GM12878 (cell line): ENCODE results near the gene SSBP1. TPM values are rescaled to one million over a fixed set of nuclear protein-coding genes. Genes with fewer than 3 reads are reported as not detected.

Experiments used
- ATAC-seq: fragments of 200-7000 bp; cut with Tn5 transposase; 3 replicates; pipeline ENCODE4 v1.9.1; 2020; ENCODE audit warnings: mild to moderate bottlenecking, moderate library complexity
- BruUV-seq: library from RNA; stranded (reverse); fragments of 400-500 nt; replicated peaks from 2 replicates; lab custom pipeline; 2021; lab: Mats Ljungman, UMichigan
- CTCF ChIA-PET: fragments of 300-600 bp; sonication (Branson Sonifier 250); formaldehyde crosslinking; extraction: SDS; loops from one replicate; lab custom pipeline; 2021; ENCODE audit warnings: inconsistent platforms; lab: Yijun Ruan, JAX
- POLR2A ChIA-PET: fragments of 350-600 bp; formaldehyde crosslinking; extraction: SDS; loops from one replicate; lab custom pipeline; 2021; ENCODE audit warnings: inconsistent platforms; lab: Charles Lee
- RAD21 ChIA-PET: fragments of 300-600 bp; sonication (Branson Sonifier 250); formaldehyde crosslinking; loops from one replicate; lab custom pipeline; 2023; ENCODE audit warnings: antibody characterized with exemption; ENCODE audit not compliant: unreplicated experiment; lab: Charles Lee
- SMC1A ChIA-PET: fragments of 300-600 bp; sonication (Branson Sonifier 250); formaldehyde crosslinking; loops from one replicate; lab custom pipeline; 2023; ENCODE audit not compliant: unreplicated experiment, uncharacterized antibody; lab: Charles Lee
- DNase-seq: peaks from one replicate; pipeline ENCODE4 v3.0.0-alpha.2; 2011; ENCODE audit warnings: low read depth, low spot score
- FAIRE-seq: peaks from 3 replicates; lab custom pipeline; 2011; peaks lifted over from hg19 to GRCh38; lab: Jason Lieb, UNC
- H2AFZ ChIP-seq: 2 replicates; pipeline ENCODE4 v1.6.0; 2011; ENCODE audit warnings: low read depth, low read length, control low read depth; ENCODE audit not compliant: control insufficient read depth
- H3K27ac ChIP-seq: 2 replicates; pipeline ENCODE4 v1.5.1; 2011; ENCODE audit warnings: control low read depth; ENCODE audit not compliant: control insufficient read depth, insufficient read depth
- H3K27me3 ChIP-seq, 2 experiments: replicated peaks in 1 of 2; 2 replicates each; pipeline versions ENCODE4 v1.6.0 to v1.6.1; 2011; ENCODE audit warnings: low read length in 1 of 2; ENCODE audit not compliant: control insufficient read depth in 2 of 2, insufficient read depth in 2 of 2
- H3K36me3 ChIP-seq, 2 experiments: 2 replicates each; pipeline ENCODE4 v1.5.1; 2011; ENCODE audit warnings: low read length in 1 of 2; ENCODE audit not compliant: control insufficient read depth in 2 of 2, insufficient read depth in 2 of 2
- H3K4me1 ChIP-seq: 2 replicates; pipeline ENCODE4 v1.6.1; 2011; ENCODE audit warnings: mild to moderate bottlenecking, low read length, moderate library complexity, mixed read lengths; ENCODE audit not compliant: control insufficient read depth, insufficient read depth
- H3K4me2 ChIP-seq: 2 replicates; pipeline ENCODE4 v1.6.0; 2011; ENCODE audit warnings: control low read depth; ENCODE audit not compliant: control insufficient read depth, insufficient read depth
- H3K4me3 ChIP-seq: fragments of 200-600 bp; sonication (generic); 2 replicates; pipeline ENCODE4 v1.5.1; 2016
- H3K79me2 ChIP-seq: 2 replicates; pipeline ENCODE4 v1.6.0; 2011; ENCODE audit warnings: low read length; ENCODE audit not compliant: control insufficient read depth, insufficient read depth
- H3K9ac ChIP-seq: 2 replicates; pipeline ENCODE4 v1.8.0; 2011; ENCODE audit warnings: low read length, control low read depth, mixed read lengths; ENCODE audit not compliant: control insufficient read depth, insufficient read depth
- H3K9me3 ChIP-seq: replicated peaks from 3 replicates; pipeline ENCODE4 v1.5.1; 2011; ENCODE audit warnings: mild to moderate bottlenecking, low read length; ENCODE audit not compliant: control insufficient read depth, insufficient read depth
- H4K20me1 ChIP-seq: 2 replicates; pipeline ENCODE4 v1.6.0; 2011; ENCODE audit not compliant: control insufficient read depth, insufficient read depth
- BMI1 ChIP-seq: fragments of 450-650 bp; IDR thresholded peaks from 2 replicates; pipeline ENCODE4 v1.6.1; 2016; ENCODE audit warnings: mild to moderate bottlenecking, moderate library complexity, borderline replicate concordance
- CBFB ChIP-seq: IDR thresholded peaks from 2 replicates; pipeline ENCODE4 v1.6.1; 2016; ENCODE audit warnings: antibody characterized with exemption, low read depth
- CBX3 ChIP-seq: fragments of 200-600 bp; sonication (generic); IDR thresholded peaks from 2 replicates; pipeline ENCODE4 v1.6.1; 2016; ENCODE audit warnings: low read depth, borderline replicate concordance
- FOXK2 ChIP-seq: fragments of 450-650 bp; IDR thresholded peaks from 2 replicates; pipeline ENCODE4 v1.6.1; 2017; ENCODE audit warnings: mild to moderate bottlenecking, moderate library complexity
- IRF4 ChIP-seq: IDR thresholded peaks from 2 replicates; pipeline ENCODE4 v1.6.1; 2011; ENCODE audit warnings: low read depth, low read length
- KLF5 ChIP-seq: fragments of 450-650 bp; IDR thresholded peaks from 2 replicates; pipeline ENCODE4 v1.6.1; 2014; ENCODE audit warnings: mild to moderate bottlenecking; ENCODE audit not compliant: partially characterized antibody
- MEF2A ChIP-seq: IDR thresholded peaks from 2 replicates; pipeline ENCODE4 v1.6.1; 2011; ENCODE audit warnings: low read depth, mild to moderate bottlenecking, low read length, moderate library complexity; ENCODE audit not compliant: insufficient read depth
- NBN ChIP-seq: fragments of 450-650 bp; IDR thresholded peaks from 2 replicates; pipeline ENCODE4 v1.6.1; 2016
- NR2C2 ChIP-seq: IDR thresholded peaks from 2 replicates; pipeline ENCODE4 v1.6.1; 2011; ENCODE audit warnings: borderline replicate concordance, low read depth; ENCODE audit not compliant: control insufficient read depth, insufficient read length
- NR2F1 ChIP-seq: fragments of 450-650 bp; conservative IDR thresholded peaks from 2 replicates; pipeline ENCODE4 v1.6.1; 2017; ENCODE audit warnings: mild to moderate bottlenecking
- RB1 ChIP-seq: fragments of 450-650 bp; formaldehyde crosslinking; IDR thresholded peaks from 2 replicates; pipeline ENCODE4 v1.6.1; 2017; ENCODE audit warnings: mild to moderate bottlenecking, borderline replicate concordance
- SMC3 ChIP-seq: IDR thresholded peaks from 2 replicates; pipeline ENCODE4 v1.6.1; 2011; ENCODE audit warnings: low read length, improper control_type of control experiment, borderline replicate concordance
- TCF3 ChIP-seq: IDR thresholded peaks from 2 replicates; pipeline ENCODE4 v1.6.1; 2012; ENCODE audit warnings: low read depth, mild to moderate bottlenecking, low read length, borderline replicate concordance; ENCODE audit not compliant: insufficient read depth
- TCF7 ChIP-seq: IDR thresholded peaks from 2 replicates; pipeline ENCODE4 v1.6.1; 2014; ENCODE audit warnings: antibody characterized with exemption, borderline replicate concordance
- ZNF384 ChIP-seq: IDR thresholded peaks from 2 replicates; pipeline ENCODE4 v1.6.1; 2012; ENCODE audit warnings: low read depth, mild to moderate bottlenecking, low read length, improper control_type of control experiment, borderline replicate concordance
- ZNF622 ChIP-seq: fragments of 450-650 bp; IDR thresholded peaks from 2 replicates; pipeline ENCODE4 v1.6.1; 2017; ENCODE audit warnings: mild to moderate bottlenecking, inconsistent platforms
- WGBS: methylation state at CpG from one replicate; pipeline ENCODE4 v1.1.6; 2016; ENCODE audit warnings: low lambda C conversion rate; ENCODE audit not compliant: insufficient replicate concordance, insufficient coverage; ENCODE audit errors: missing lambda C conversion rate; 5-methylcytosine and 5-hydroxymethylcytosine counted together
- in situ Hi-C: fragments of 300-500 bp; cut with MboI; formaldehyde crosslinking; loops from 9 replicates; pipeline ENCODE4 v1.14.3; 2018; ENCODE audit warnings: mixed read lengths
- intact Hi-C: fragments of 100-400 bp; cut with micrococcal nuclease; formaldehyde crosslinking; loops from one replicate; pipeline ENCODE4 v1.14.2; 2022; ENCODE audit not compliant: unreplicated experiment
- polyA plus RNA-seq, 11 experiments: library from polyadenylated mRNA; depleted of rRNA in 4 of 11; unstranded in 6 of 11; stranded (reverse) in 5 of 11; fragments of >200 nt; fragmentation: Nextera tagmentation in 4 of 11; fragmentation: Illumina TruSeq in 1 of 11; extraction: Ambion mirVana in 4 of 11; extraction: Trizol in 1 of 11; gene quantifications; 1 replicate in 1 of 11; 2 replicates in 10 of 11; pipeline versions ENCODE4 v1.2.1 to v1.2.3, GENCODE V29; 2011 to 2016; ENCODE audit warnings: inconsistent platforms in 2 of 11, missing spikeins in 2 of 11, low read depth in 1 of 11
- total RNA-seq, 4 experiments: library from RNA; depleted of rRNA in 3 of 4; stranded (reverse); fragments of >200 nt in 3 of 4; fragmentation: Illumina TruSeq in 1 of 4; extraction: Trizol in 1 of 4; gene quantifications; 2 replicates each; pipeline versions ENCODE4 v1.2.1 to v1.2.3, GENCODE V29; 2013 to 2021
- TF ChIP-seq, protein P1 (sequence below): IDR thresholded peaks from 2 replicates; pipeline ENCODE4 v1.6.1; 2011; ENCODE audit warnings: borderline replicate concordance, low read depth, mild to moderate bottlenecking, moderate library complexity, low read length; ENCODE audit not compliant: insufficient read depth, poor library complexity, severe bottlenecking

SSBP1 gene
- total and polyA plus RNA-seq, 10 of the 15 experiments (the other 5 are each of a cell fraction or from before 2014, with no cell fraction given), result 191 to 998 (median 418) TPM

DNA sequence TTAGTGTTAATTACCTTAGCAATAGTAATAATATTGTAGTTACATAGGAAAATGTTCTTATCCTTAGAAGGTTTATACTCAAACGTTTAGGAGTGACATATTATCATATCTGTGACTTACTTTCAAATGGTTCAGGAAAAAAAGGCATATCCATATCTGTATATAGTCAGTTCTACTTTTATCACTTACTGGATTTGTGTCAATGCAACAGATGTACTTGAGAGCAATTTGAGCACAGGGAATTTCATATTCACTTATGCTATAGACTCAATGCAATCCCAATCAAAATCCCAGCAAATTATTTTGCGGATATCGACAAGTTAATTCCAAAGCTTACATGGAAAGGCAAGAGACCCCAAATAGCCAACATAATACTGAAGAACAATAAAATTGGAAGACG is 46.2 kb upstream of the SSBP1 start:
- no peaks in the 10 kb centered on the region for H3K4me1 ChIP-seq
- ChIA-PET CTCF (interaction anchor here (1.0 to 1.2 kb wide), 2 partner anchors 11 to 37 kb away, joined by 3 to 5 read pairs; no protein-coding TSS in a partner anchor), SMC1A (no interaction called here), POLR2A (no interaction called here), RAD21 (interaction anchor here (0.6 kb wide), 1 partner anchor 430 kb away, joined by 3 read pairs; no protein-coding TSS in a partner anchor)
- intact Hi-C loops, result no loop called here
- ATAC-seq, result no peak
- no TSS peak for BruUV-seq
- H3K9ac ChIP-seq, result no peak overlapping the region
- no peak for FAIRE-seq
- 86% methylated on average over 4 of the region's 4 CpGs for WGBS
- no peak overlapping the region for H3K4me3 ChIP-seq
- H3K4me2 ChIP-seq, result no peak overlapping the region
- peaks cover 14% of the 10 kb centered on the region for H3K79me2 ChIP-seq
- in situ Hi-C loops, result no loop called here
- no peaks in the 10 kb centered on the region for H3K27me3 ChIP-seq
- TF ChIP-seq TCF3, result no peak
- no peak for TF ChIP-seq ZNF384
- no peak for TF ChIP-seq BMI1
- TF ChIP-seq IRF4, result no peak
- no peak for TF ChIP-seq NR2C2
- TF ChIP-seq FOXK2, result no peak
- no peak for TF ChIP-seq TCF7
- no peak for TF ChIP-seq MEF2A
- no peak for TF ChIP-seq RB1
- TF ChIP-seq CBFB, result no peak
- TF ChIP-seq, protein P1, sequence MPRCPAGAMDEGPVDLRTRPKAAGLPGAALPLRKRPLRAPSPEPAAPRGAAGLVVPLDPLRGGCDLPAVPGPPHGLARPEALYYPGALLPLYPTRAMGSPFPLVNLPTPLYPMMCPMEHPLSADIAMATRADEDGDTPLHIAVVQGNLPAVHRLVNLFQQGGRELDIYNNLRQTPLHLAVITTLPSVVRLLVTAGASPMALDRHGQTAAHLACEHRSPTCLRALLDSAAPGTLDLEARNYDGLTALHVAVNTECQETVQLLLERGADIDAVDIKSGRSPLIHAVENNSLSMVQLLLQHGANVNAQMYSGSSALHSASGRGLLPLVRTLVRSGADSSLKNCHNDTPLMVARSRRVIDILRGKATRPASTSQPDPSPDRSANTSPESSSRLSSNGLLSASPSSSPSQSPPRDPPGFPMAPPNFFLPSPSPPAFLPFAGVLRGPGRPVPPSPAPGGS, result no peak
- no peak for TF ChIP-seq NR2F1
- TF ChIP-seq SMC3, result no peak
- no peak for TF ChIP-seq NBN
- TF ChIP-seq ZNF622, result no peak
- TF ChIP-seq KLF5, result no peak
- no peak for TF ChIP-seq CBX3
- H3K27ac ChIP-seq, result no peak overlapping the region
- H3K9me3 ChIP-seq, result no peaks in the 10 kb centered on the region
- H3K36me3 ChIP-seq, result no peaks in the 10 kb centered on the region
- no peak overlapping the region for H2AFZ ChIP-seq
- no peak for DNase-seq
- H4K20me1 ChIP-seq, result no peaks in the 10 kb centered on the region
